HG03460 (cell line): ENCODE data around the gene TTC39B.
"Not testable (repeated sequence)": the region's sequence is repeated elsewhere in the genome, so short reads cannot be mapped to it uniquely, and the experiment has no call there.

Experiments used
- ATAC-seq: cut with Tn5 transposase; IDR thresholded peaks from one replicate; pipeline ENCODE4 v1.9.1; 2021; ENCODE audit not compliant: unreplicated experiment

The TTC39B gene

GRCh38 chr9:15268782-15269181 is 38.2 kb downstream of the TTC39B start:
- no peak for ATAC-seq

GRCh38 chr9:15268317-15268716 is 38.7 kb downstream of the TTC39B start:
- ATAC-seq, result no peak

- ATAC-seq, result no peak
Measured at GRCh38 chr9:15264918-15265317, 42.1 kb downstream of the TTC39B start.

- ATAC-seq, result no peak
Measured at GRCh38 chr9:15262581-15262980, 44.4 kb downstream of the TTC39B start.

- ATAC-seq, result no peak
Measured at GRCh38 chr9:15256426-15256825, 50.6 kb downstream of the TTC39B start.

GRCh38 chr9:15253786-15254185 is 53.2 kb downstream of the TTC39B start:
- ATAC-seq, result no peak

- ATAC-seq, result no peak
Measured at GRCh38 chr9:15253197-15253596, 53.8 kb downstream of the TTC39B start.

GRCh38 chr9:15249981-15250380 is 57.0 kb downstream of the TTC39B start:
- ATAC-seq, result no peak

GRCh38 chr9:15249042-15249818 is 57.8 kb downstream of the TTC39B start:
- no peak for ATAC-seq

- no peak for ATAC-seq
Measured at GRCh38 chr9:15248621-15249020, 58.4 kb downstream of the TTC39B start.

GRCh38 chr9:15248081-15248480 is 58.9 kb downstream of the TTC39B start:
- no peak for ATAC-seq

- no peak for ATAC-seq
Measured at GRCh38 chr9:15246708-15247107, 60.3 kb downstream of the TTC39B start.

- ATAC-seq, result no peak
Measured at GRCh38 chr9:15246243-15246642, 60.8 kb downstream of the TTC39B start.

- ATAC-seq, result no peak
Measured at GRCh38 chr9:15244001-15244441, 63.0 kb downstream of the TTC39B start.

GRCh38 chr9:15243081-15243480 is 63.9 kb downstream of the TTC39B start:
- no peak for ATAC-seq

GRCh38 chr9:15240927-15241326 is 66.1 kb downstream of the TTC39B start:
- ATAC-seq, result no peak

GRCh38 chr9:15239816-15240215 is 67.2 kb downstream of the TTC39B start:
- ATAC-seq, result no peak

GRCh38 chr9:15238646-15239045 is 68.4 kb downstream of the TTC39B start:
- ATAC-seq, result no peak

GRCh38 chr9:15235658-15236057 is 71.4 kb downstream of the TTC39B start:
- no peak for ATAC-seq

- ATAC-seq, result not testable (repeated sequence)
Measured at GRCh38 chr9:15233941-15234490, 73.0 kb downstream of the TTC39B start.

- not testable (repeated sequence) for ATAC-seq
Measured at GRCh38 chr9:15232706-15233280, 74.2 kb downstream of the TTC39B start.
